H1 (cell line): Measurements from ENCODE around the gene GAD2. TPM values are rescaled to one million over a fixed set of nuclear protein-coding genes. Genes with fewer than 3 reads are reported as not detected.

ENCODE experiments used
- CTCF ChIA-PET: fragments of 300-600 bp; sonication (Branson Sonifier 250); formaldehyde crosslinking; loops from one replicate; lab custom pipeline; 2021; ENCODE audit not compliant: partially characterized antibody; lab: Charles Lee
- POLR2A ChIA-PET: fragments of 300-600 bp; sonication (Branson Sonifier 250); formaldehyde crosslinking; loops from one replicate; lab custom pipeline; 2021; ENCODE audit warnings: inconsistent platforms; ENCODE audit not compliant: partially characterized antibody; lab: Charles Lee
- DNase-seq, 2 experiments: peaks; one replicate each; pipeline versions ENCODE4 v3.0.0 to v3.0.0-alpha.2; 2010 to 2022; ENCODE audit warnings: low spot score in 2 of 2, low read depth in 1 of 2, mixed read lengths in 1 of 2
- FAIRE-seq: peaks from 2 replicates; lab custom pipeline; 2011; peaks lifted over from hg19 to GRCh38; lab: Jason Lieb, UNC
- H2AFZ ChIP-seq: 2 replicates; pipeline ENCODE4 v1.8.1; 2012; ENCODE audit warnings: low read length, inconsistent platforms
- H2AK5ac ChIP-seq: 2 replicates; pipeline ENCODE4 v1.6.1; 2013; ENCODE audit warnings: low read depth, low read length
- H2BK120ac ChIP-seq: replicated peaks from 2 replicates; pipeline ENCODE3; 2013; ENCODE audit warnings: low read depth, low read length, inconsistent platforms
- H2BK12ac ChIP-seq: 2 replicates; pipeline ENCODE4 v1.6.1; 2013; ENCODE audit warnings: low read depth, low read length
- H2BK15ac ChIP-seq: 2 replicates; pipeline ENCODE4 v1.6.1; 2013; ENCODE audit warnings: low read length
- H2BK20ac ChIP-seq: 2 replicates; pipeline ENCODE4 v1.6.1; 2013; ENCODE audit warnings: low read length
- H2BK5ac ChIP-seq: 2 replicates; pipeline ENCODE4 v1.6.1; 2013; ENCODE audit warnings: low read depth, low read length
- H3K14ac ChIP-seq: 2 replicates; pipeline ENCODE4 v1.6.1; 2013; ENCODE audit warnings: inconsistent platforms; ENCODE audit not compliant: insufficient read length
- H3K18ac ChIP-seq: 2 replicates; pipeline ENCODE4 v1.6.1; 2013; ENCODE audit warnings: low read length; ENCODE audit errors: extremely low read depth
- H3K23ac ChIP-seq: 2 replicates; pipeline ENCODE4 v1.6.1; 2013; ENCODE audit warnings: inconsistent platforms; ENCODE audit not compliant: insufficient read length
- H3K23me2 ChIP-seq: 2 replicates; pipeline ENCODE4 v1.6.1; 2013; ENCODE audit warnings: low read depth, low read length
- H3K27ac ChIP-seq: 2 replicates; pipeline ENCODE4 v1.6.1; 2011; ENCODE audit warnings: low read depth, low read length, inconsistent platforms
- H3K27me3 ChIP-seq, 4 experiments: replicated peaks in 1 of 4; 1 replicate in 1 of 4; 2 replicates in 3 of 4; pipeline versions ENCODE4 v1.6.1 to v1.8.1; 2011 to 2013; ENCODE audit warnings: low read length in 3 of 4, mild to moderate bottlenecking in 3 of 4, inconsistent platforms in 2 of 4, mixed read lengths in 2 of 4, moderate library complexity in 1 of 4; ENCODE audit not compliant: control insufficient read depth in 3 of 4, insufficient read depth in 3 of 4; ENCODE audit errors: extremely low read depth in 1 of 4
- H3K36me3 ChIP-seq, 4 experiments: 2 replicates each; pipeline versions ENCODE4 v1.6.1 to v1.8.1; 2011 to 2013; ENCODE audit warnings: mild to moderate bottlenecking in 4 of 4, low read length in 3 of 4, moderate library complexity in 2 of 4, control low read depth in 1 of 4, inconsistent platforms in 1 of 4; ENCODE audit not compliant: insufficient read depth in 4 of 4, control insufficient read depth in 2 of 4
- H3K4ac ChIP-seq: replicated peaks from 2 replicates; pipeline ENCODE3; 2013; ENCODE audit warnings: low read length, low read depth, mixed read lengths, inconsistent platforms; ENCODE audit not compliant: insufficient read length
- H3K4me1 ChIP-seq, 4 experiments: replicated peaks in 1 of 4; 1 replicate in 1 of 4; 2 replicates in 3 of 4; pipeline versions ENCODE4 v1.6.1 to v1.8.1; 2011 to 2013; ENCODE audit warnings: low read length in 3 of 4, inconsistent platforms in 2 of 4, mixed read lengths in 1 of 4; ENCODE audit not compliant: insufficient read depth in 4 of 4, control insufficient read depth in 3 of 4
- H3K4me2 ChIP-seq, 2 experiments: 2 replicates each; pipeline versions ENCODE4 v1.6.1 to v1.8.1; 2011 to 2013; ENCODE audit warnings: low read depth in 2 of 2, low read length in 2 of 2, control low read depth in 1 of 2, inconsistent platforms in 1 of 2, mild to moderate bottlenecking in 1 of 2; ENCODE audit not compliant: insufficient read depth in 1 of 2
- H3K4me3 ChIP-seq, 4 experiments: fragments of 200-600, 300-600 bp in 1 of 4; sonication (generic), shearing (Covaris generic), sonication (Bioruptor Twin) in 1 of 4; 2 replicates each; pipeline versions ENCODE4 v1.5.1 to v1.8.1; 2011 to 2016; ENCODE audit warnings: low read length in 4 of 4, low read depth in 3 of 4, control low read depth in 2 of 4, inconsistent platforms in 2 of 4, mild to moderate bottlenecking in 2 of 4, mixed read lengths in 1 of 4, moderate library complexity in 1 of 4; ENCODE audit not compliant: insufficient read depth in 2 of 4; ENCODE audit errors: extremely low read depth in 1 of 4
- H3K56ac ChIP-seq: replicated peaks from 2 replicates; pipeline ENCODE3; 2013; ENCODE audit warnings: low read depth, mild to moderate bottlenecking, mixed read lengths, low read length, inconsistent platforms; ENCODE audit not compliant: insufficient read length
- H3K79me1 ChIP-seq: 2 replicates; pipeline ENCODE4 v1.6.1; 2013; ENCODE audit warnings: low read depth, low read length, control low read depth
- H3K79me2 ChIP-seq, 2 experiments: 2 replicates each; pipeline versions ENCODE4 v1.6.1 to v1.8.1; 2012 to 2013; ENCODE audit warnings: low read length in 2 of 2, mild to moderate bottlenecking in 2 of 2, inconsistent platforms in 1 of 2; ENCODE audit not compliant: insufficient read depth in 2 of 2, control insufficient read depth in 1 of 2
- H3K9ac ChIP-seq, 4 experiments: replicated peaks in 1 of 4; 1 replicate in 1 of 4; 2 replicates in 3 of 4; pipeline versions ENCODE4 v1.6.1 to v1.8.1; 2011 to 2013; ENCODE audit warnings: low read depth in 3 of 4, low read length in 3 of 4, control low read depth in 2 of 4, mild to moderate bottlenecking in 2 of 4, moderate library complexity in 2 of 4, inconsistent platforms in 1 of 4; ENCODE audit errors: extremely low read depth in 1 of 4
- H3K9me3 ChIP-seq, 2 experiments: 2 replicates each; pipeline versions ENCODE4 v1.6.1 to v1.8.1; 2012 to 2013; ENCODE audit warnings: mild to moderate bottlenecking in 2 of 2, moderate library complexity in 2 of 2, control low read depth in 1 of 2, inconsistent platforms in 1 of 2, low read depth in 1 of 2, low read length in 1 of 2, mixed read lengths in 1 of 2; ENCODE audit not compliant: insufficient read depth in 2 of 2
- H4K20me1 ChIP-seq, 2 experiments: replicated peaks in 1 of 2; 2 replicates each; pipeline versions ENCODE3 to v1.8.1; 2011 to 2013; ENCODE audit warnings: inconsistent platforms in 2 of 2, low read length in 2 of 2, mild to moderate bottlenecking in 1 of 2; ENCODE audit not compliant: insufficient read depth in 2 of 2, control insufficient read depth in 1 of 2
- H4K5ac ChIP-seq: 2 replicates; pipeline ENCODE4 v1.6.1; 2013; ENCODE audit warnings: low read length, low read depth, mixed read lengths, inconsistent platforms; ENCODE audit not compliant: insufficient read length
- H4K8ac ChIP-seq: 2 replicates; pipeline ENCODE4 v1.8.0; 2013; ENCODE audit warnings: mild to moderate bottlenecking, moderate library complexity, low read length, inconsistent platforms; ENCODE audit not compliant: insufficient read depth; ENCODE audit errors: extremely low read depth
- H4K91ac ChIP-seq: replicated peaks from 2 replicates; pipeline ENCODE3; 2013; ENCODE audit warnings: low read length, mixed read lengths, inconsistent platforms; ENCODE audit not compliant: insufficient read length
- JUND ChIP-seq: IDR thresholded peaks from 2 replicates; pipeline ENCODE4 v1.6.1; 2011; ENCODE audit warnings: mild to moderate bottlenecking, improper control_type of control experiment, low read length
- MAX ChIP-seq: IDR thresholded peaks from 2 replicates; pipeline ENCODE4 v1.6.1; 2012; ENCODE audit warnings: inconsistent platforms
- NRF1 ChIP-seq: IDR thresholded peaks from 2 replicates; pipeline ENCODE4 v1.6.1; 2011; ENCODE audit warnings: mild to moderate bottlenecking, low read depth, low read length, improper control_type of control experiment
- SUZ12 ChIP-seq: fragments of 200-600 bp; sonication (generic); IDR thresholded peaks from 2 replicates; pipeline ENCODE4 v1.6.1; 2012; ENCODE audit warnings: mild to moderate bottlenecking, inconsistent platforms, low read length, moderate library complexity, mixed read lengths
- ZNF274 ChIP-seq: IDR thresholded peaks from 2 replicates; pipeline ENCODE4 v1.7.0; 2012; ENCODE audit warnings: low read length, borderline replicate concordance; ENCODE audit errors: extremely low read depth
- WGBS, 2 experiments: shearing (Covaris generic) in 1 of 2; methylation state at CpG; one replicate each; pipeline versions ENCODE4 v1.1.6 to v1.1.7; 2013 to 2015; ENCODE audit warnings: low lambda C conversion rate in 2 of 2, mixed read lengths in 2 of 2, inconsistent platforms in 1 of 2, low coverage in 1 of 2, missing lambda C conversion rate in 1 of 2; ENCODE audit not compliant: insufficient replicate concordance in 2 of 2, insufficient coverage in 1 of 2, insufficient read length in 1 of 2; ENCODE audit errors: extremely low coverage in 1 of 2, missing lambda C conversion rate in 1 of 2; 5-methylcytosine and 5-hydroxymethylcytosine counted together
- polyA plus RNA-seq, 7 experiments: library from polyadenylated mRNA; depleted of rRNA in 3 of 7; stranded (reverse) in 5 of 7; unstranded in 2 of 7; fragments of >200 nt in 5 of 7; fragments of 200-250 nt in 2 of 7; gene quantifications; 1 replicate in 5 of 7; 2 replicates in 1 of 7; 4 replicates in 1 of 7; pipeline versions ENCODE4 v1.2.1 to v1.2.3, GENCODE V29; 2011 to 2013; ENCODE audit warnings: missing spikeins in 2 of 7, mixed read lengths in 2 of 7
- total RNA-seq: library from RNA; stranded (reverse); fragmentation: NEBNext Ultra II Directional; extraction: Animal tissue kit (Norgen Biotek cat#: 25700); gene quantifications from 2 replicates; pipeline ENCODE4 v1.2.1, GENCODE V29; 2021

The GAD2 gene
- total and polyA plus RNA-seq, 2 of the 8 experiments (the other 6 are each of a cell fraction or from before 2014, with no cell fraction given), result 0.30 to 0.47 TPM

- H3K23ac ChIP-seq, result no peak overlapping the region
- H2AFZ ChIP-seq, result no peak overlapping the region
- H3K14ac ChIP-seq, result no peak overlapping the region
- FAIRE-seq (no peak), DNase-seq (no peak)
- ChIA-PET CTCF (interaction anchor here (1.1 kb wide), 1 partner anchor 19 kb away, joined by 3 read pairs; no protein-coding TSS in a partner anchor), POLR2A (no interaction called here)
- no peak overlapping the region for H2BK5ac ChIP-seq
- H3K4ac ChIP-seq, result no peak overlapping the region
- H3K9ac ChIP-seq, result no peak overlapping the region
- no peaks in the 10 kb centered on the region for H3K4me1 ChIP-seq
- no peak overlapping the region for H4K5ac ChIP-seq
- H3K36me3 ChIP-seq, result no peaks in the 10 kb centered on the region
- H4K91ac ChIP-seq, result no peak overlapping the region
- no peaks in the 10 kb centered on the region for H3K23me2 ChIP-seq
- no peak overlapping the region for H4K8ac ChIP-seq
- no peaks in the 10 kb centered on the region for H3K79me1 ChIP-seq
- H4K20me1 ChIP-seq, result no peaks in the 10 kb centered on the region
- no peak overlapping the region for H2BK120ac ChIP-seq
- no peak overlapping the region for H3K4me3 ChIP-seq
- no peak overlapping the region for H3K4me2 ChIP-seq
- H3K27ac ChIP-seq, result no peak overlapping the region
- no peak overlapping the region for H3K18ac ChIP-seq
- WGBS, 2 experiments, result 100% methylated on average over 2 of the region's 2 CpGs; no CpG with 5 or more reads in 1 of the 2 experiments
- no peak overlapping the region for H2BK12ac ChIP-seq
- no peak overlapping the region for H2BK15ac ChIP-seq
- H2BK20ac ChIP-seq, result no peak overlapping the region
- no peaks in the 10 kb centered on the region for H3K9me3 ChIP-seq
- no peaks in the 10 kb centered on the region for H3K79me2 ChIP-seq
- no peak overlapping the region for H2AK5ac ChIP-seq
- H3K27me3 ChIP-seq, result peaks cover 0 to 1% (median 0%) of the 10 kb centered on the region in 4 experiments; a peak in 1 of 7 replicates
- H3K56ac ChIP-seq, result no peak overlapping the region
- no peak for TF ChIP-seq SUZ12
- no peak for TF ChIP-seq MAX
- no peak for TF ChIP-seq NRF1
- TF ChIP-seq ZNF274, result no peak
- TF ChIP-seq JUND, result no peak
Observed at GRCh38 chr10:26197248-26197647, 19.3 kb upstream of the GAD2 start.
